ENCODE data around the gene MRPL24. TPM values are rescaled to one million over a fixed set of nuclear protein-coding genes. Genes with fewer than 3 reads are reported as not detected.

MRPL24 gene
- total RNA-seq: 10 to 100 TPM; 45.9 to 67.8 TPM

GRCh38 chr1:156740741-156741480 is at the start of gene MRPL24:
MRPL24 (minus strand) TSS chr1:156741088; CDS start chr1:156738704, 2,384 bp downstream.
- H3K9me3 Mint-ChIP-seq: no peaks in the 10 kb centered on the region
- peak within 1 kb of the TSS; percentile 93 to 100 for H3K4me3 Mint-ChIP-seq
- peaks cover 45% of the 10 kb centered on the region for H3K4me1 Mint-ChIP-seq (ENCODE audit: low read depth)
- peak within 1 kb of the TSS; percentile 98 for H3K27ac Mint-ChIP-seq
- peak; percentile 85 to 91 for ATAC-seq (replicated peaks in 1 of 2)
- H3K27me3 Mint-ChIP-seq (ENCODE audit: low read depth): no peaks in the 10 kb centered on the region
- peaks cover 7 to 17% of the 10 kb centered on the region in 2 donors for H3K36me3 Mint-ChIP-seq (ENCODE audit: insufficient read depth in 2 of 2)
- peak; percentile 95 to 96 for DNase-seq

- DNase-seq (no peak), ATAC-seq (replicated peaks in 1 of 2) (no peak)
- peak overlapping the region; percentile 24 for H3K27ac Mint-ChIP-seq
- H3K4me3 Mint-ChIP-seq: no peak overlapping the region
- H3K4me1 Mint-ChIP-seq (ENCODE audit: low read depth): no peaks in the 10 kb centered on the region
- H3K36me3 Mint-ChIP-seq (ENCODE audit: insufficient read depth in 2 of 2): peaks cover 10 to 13% of the 10 kb centered on the region in 2 donors
- H3K27me3 Mint-ChIP-seq (ENCODE audit: low read depth): no peaks in the 10 kb centered on the region
- H3K9me3 Mint-ChIP-seq: no peaks in the 10 kb centered on the region
These were observed 48.9 kb upstream of the MRPL24 start for GRCh38 chr1:156789621-156790318.

DNA sequence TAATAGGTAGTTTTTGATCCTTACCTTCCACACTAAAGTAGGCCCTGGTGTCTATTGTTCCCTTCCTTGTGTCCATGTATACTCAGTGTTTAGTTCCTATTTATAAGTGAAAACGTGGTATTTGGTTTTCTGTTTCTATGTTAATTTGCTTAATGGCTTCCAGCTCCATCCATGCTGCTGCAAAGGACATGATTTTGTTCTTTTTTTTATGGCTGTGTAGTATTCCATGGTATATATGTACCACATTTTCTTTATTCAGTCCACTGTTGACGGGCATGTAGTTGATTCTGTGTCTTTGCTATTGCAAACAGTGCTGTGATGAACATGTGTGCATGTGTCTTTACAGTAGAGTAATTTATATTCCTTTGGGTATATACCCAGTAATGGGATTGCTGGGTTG is 47.2 kb upstream of the MRPL24 start:
- no peak for ATAC-seq (replicated peaks in 1 of 2)
- H3K27ac Mint-ChIP-seq: no peak overlapping the region
- H3K27me3 Mint-ChIP-seq (ENCODE audit: low read depth): no peaks in the 10 kb centered on the region
- no peaks in the 10 kb centered on the region for H3K4me1 Mint-ChIP-seq (ENCODE audit: low read depth)
- peaks cover 10 to 16% of the 10 kb centered on the region in 2 donors for H3K36me3 Mint-ChIP-seq (ENCODE audit: insufficient read depth in 2 of 2)
- H3K4me3 Mint-ChIP-seq: no peak overlapping the region
- DNase-seq: no peak
- H3K9me3 Mint-ChIP-seq: no peaks in the 10 kb centered on the region

DNA sequence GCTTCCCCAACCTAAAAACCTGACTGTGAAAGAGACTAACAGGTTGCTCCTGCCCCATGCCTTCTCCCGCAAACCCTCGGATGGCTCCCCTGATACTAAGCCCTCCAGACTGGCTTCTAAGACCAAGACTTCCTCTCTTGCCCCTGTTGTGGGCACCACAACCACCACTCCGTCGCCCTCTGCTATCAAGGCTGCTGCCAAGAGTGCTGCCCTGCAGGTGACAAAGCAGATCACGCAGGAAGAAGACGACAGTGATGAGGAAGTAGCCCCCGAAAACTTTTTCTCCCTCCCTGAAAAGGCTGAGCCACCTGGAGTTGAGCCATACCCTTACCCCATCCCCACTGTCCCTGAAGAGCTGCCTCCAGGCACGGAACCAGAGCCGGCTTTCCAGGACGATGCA is 45.8 kb upstream of the MRPL24 start:
- ATAC-seq (replicated peaks in 1 of 2): no peak
- Mint-ChIP-seq H3K4me3 (no peak overlapping the region), H3K9me3 (no peaks in the 10 kb centered on the region), H3K27ac (no peak overlapping the region), H3K27me3 (ENCODE audit: low read depth) (no peaks in the 10 kb centered on the region), H3K4me1 (ENCODE audit: low read depth) (peaks cover 3% of the 10 kb centered on the region), H3K36me3 (ENCODE audit: insufficient read depth in 2 of 2) (peaks cover 9 to 19% of the 10 kb centered on the region in 2 donors)
- no peak for DNase-seq

DNA sequence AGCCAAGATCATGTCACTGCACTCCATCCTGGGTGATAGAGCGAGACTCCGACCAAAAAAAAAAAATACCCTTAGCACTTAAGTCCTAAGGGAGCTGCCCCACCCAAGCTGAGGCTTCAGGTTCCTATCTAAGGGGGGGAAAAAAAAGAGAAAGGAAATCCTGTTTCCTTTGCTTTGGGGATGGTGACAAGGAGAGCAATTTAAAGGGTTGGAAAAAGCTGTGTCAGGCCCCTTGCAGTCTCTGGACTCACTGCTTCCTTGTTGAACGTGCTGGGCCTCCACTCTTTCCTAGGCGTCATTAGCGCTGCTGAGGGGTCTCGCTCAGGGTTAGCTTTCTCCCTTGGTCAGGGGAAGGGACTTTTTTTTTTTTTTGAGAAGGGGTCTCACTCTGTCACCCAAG is 44.6 kb upstream of the MRPL24 start:
- ATAC-seq (replicated peaks in 1 of 2) (no peak), DNase-seq (no peak)
- H3K4me3 Mint-ChIP-seq: no peak overlapping the region
- no peaks in the 10 kb centered on the region for H3K9me3 Mint-ChIP-seq
- peaks cover 10 to 23% of the 10 kb centered on the region in 2 donors for H3K36me3 Mint-ChIP-seq (ENCODE audit: insufficient read depth in 2 of 2)
- H3K4me1 Mint-ChIP-seq (ENCODE audit: low read depth): peaks cover 11% of the 10 kb centered on the region
- no peak overlapping the region for H3K27ac Mint-ChIP-seq
- H3K27me3 Mint-ChIP-seq (ENCODE audit: low read depth): no peaks in the 10 kb centered on the region

DNA sequence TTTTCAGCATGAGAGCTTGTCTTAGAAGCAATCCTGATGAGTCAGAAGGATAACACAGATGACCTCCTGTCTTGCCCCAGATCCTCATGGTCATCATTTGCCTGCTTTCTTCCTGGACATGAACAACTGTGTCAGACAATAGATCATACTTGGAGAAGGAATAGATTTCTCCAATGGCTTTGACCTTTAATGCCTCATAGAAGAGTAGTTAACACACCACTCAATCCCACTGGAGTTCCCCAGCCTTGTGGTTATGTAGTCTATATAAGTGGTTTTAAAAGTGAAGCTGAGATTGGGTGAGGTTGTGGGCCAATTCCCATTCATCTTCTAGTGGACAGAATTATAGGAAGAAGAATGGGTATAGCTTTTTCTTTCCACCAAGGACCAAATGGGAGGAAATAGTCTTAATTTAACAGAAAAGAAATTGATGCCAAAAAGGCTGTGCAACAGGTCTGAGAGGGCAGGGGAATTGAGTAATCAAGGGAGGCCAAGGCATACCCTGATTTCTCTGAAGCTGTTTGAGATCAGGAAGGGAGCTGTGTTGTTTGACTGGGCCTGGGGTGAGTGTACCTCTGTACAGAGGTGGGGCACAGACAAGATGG is 40.8 kb upstream of the MRPL24 start:
- no peak for DNase-seq
- H3K36me3 Mint-ChIP-seq (ENCODE audit: insufficient read depth in 2 of 2): peaks cover 2 to 16% of the 10 kb centered on the region in 2 donors

GRCh38 chr1:156777573-156777972 is 36.7 kb upstream of the MRPL24 start:
- Mint-ChIP-seq H3K4me1 (ENCODE audit: low read depth) (peaks cover 60% of the 10 kb centered on the region), H3K27ac (peak overlapping the region; percentile 41), H3K4me3 (peak overlapping the region in 1 of 2 donors; percentile 0), H3K36me3 (ENCODE audit: insufficient read depth in 2 of 2) (peaks cover 2 to 19% of the 10 kb centered on the region in 2 donors), H3K9me3 (no peaks in the 10 kb centered on the region), H3K27me3 (ENCODE audit: low read depth) (no peaks in the 10 kb centered on the region)
- ATAC-seq (replicated peaks in 1 of 2): no peak
- DNase-seq: no peak

More for the DNA sequence above, 40.8 kb upstream of the MRPL24 start:
- ATAC-seq (replicated peaks in 1 of 2): peak; percentile 37 to 80
- Mint-ChIP-seq H3K27ac (peak overlapping the region; percentile 29), H3K4me3 (no peak overlapping the region), H3K4me1 (ENCODE audit: low read depth) (peaks cover 28% of the 10 kb centered on the region), H3K9me3 (no peaks in the 10 kb centered on the region), H3K27me3 (ENCODE audit: low read depth) (no peaks in the 10 kb centered on the region)

- peaks cover 2 to 19% of the 10 kb centered on the region in 2 donors for H3K36me3 Mint-ChIP-seq (ENCODE audit: insufficient read depth in 2 of 2)
- DNase-seq (no peak), ATAC-seq (replicated peaks in 1 of 2) (no peak)
- peaks cover 66% of the 10 kb centered on the region for H3K4me1 Mint-ChIP-seq (ENCODE audit: low read depth)
- H3K9me3 Mint-ChIP-seq: no peaks in the 10 kb centered on the region
- no peak overlapping the region for H3K4me3 Mint-ChIP-seq
- no peaks in the 10 kb centered on the region for H3K27me3 Mint-ChIP-seq (ENCODE audit: low read depth)
- H3K27ac Mint-ChIP-seq: peak overlapping the region; percentile 19
These were observed 36.1 kb upstream of the MRPL24 start for GRCh38 chr1:156776942-156777341.

GRCh38 chr1:156775799-156776198 is 34.9 kb upstream of the MRPL24 start:
- Mint-ChIP-seq H3K36me3 (ENCODE audit: insufficient read depth in 2 of 2) (peaks cover 3 to 15% of the 10 kb centered on the region in 2 donors), H3K27ac (no peak overlapping the region), H3K4me3 (peak overlapping the region; percentile 2 to 52), H3K4me1 (ENCODE audit: low read depth) (peaks cover 64% of the 10 kb centered on the region), H3K27me3 (ENCODE audit: low read depth) (no peaks in the 10 kb centered on the region), H3K9me3 (no peaks in the 10 kb centered on the region)
- peak in 1 of 2 donors; percentile 14 for DNase-seq
- peak; percentile 75 to 77 for ATAC-seq (replicated peaks in 1 of 2)

DNA sequence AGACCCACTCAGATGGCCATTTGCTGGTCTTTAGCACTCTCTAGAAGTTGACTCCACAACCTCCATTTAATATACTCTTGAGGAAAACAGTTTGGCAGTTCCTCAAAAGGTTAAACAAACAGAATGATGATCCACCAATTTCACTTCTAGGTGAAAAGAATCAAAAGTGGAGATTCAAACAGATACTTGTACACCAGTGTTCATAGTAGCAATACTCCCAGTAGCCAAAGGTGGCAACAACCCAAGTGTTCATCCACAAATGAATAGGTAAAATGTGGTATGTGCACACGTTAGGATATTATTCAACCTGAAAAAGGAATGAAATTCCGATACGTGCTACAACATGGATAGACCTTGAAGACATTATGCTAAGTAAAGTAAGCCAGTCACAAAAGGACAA is 32.7 kb upstream of the MRPL24 start:
- Mint-ChIP-seq H3K36me3 (ENCODE audit: insufficient read depth in 2 of 2) (peaks cover 5 to 26% of the 10 kb centered on the region in 2 donors), H3K4me3 (peak overlapping the region in 1 of 2 donors; percentile 72), H3K27me3 (ENCODE audit: low read depth) (no peaks in the 10 kb centered on the region), H3K4me1 (ENCODE audit: low read depth) (peaks cover 85% of the 10 kb centered on the region), H3K9me3 (no peaks in the 10 kb centered on the region), H3K27ac (peak overlapping the region; percentile 81)
- DNase-seq (no peak), ATAC-seq (replicated peaks in 1 of 2) (peak; percentile 49 to 67)

DNA sequence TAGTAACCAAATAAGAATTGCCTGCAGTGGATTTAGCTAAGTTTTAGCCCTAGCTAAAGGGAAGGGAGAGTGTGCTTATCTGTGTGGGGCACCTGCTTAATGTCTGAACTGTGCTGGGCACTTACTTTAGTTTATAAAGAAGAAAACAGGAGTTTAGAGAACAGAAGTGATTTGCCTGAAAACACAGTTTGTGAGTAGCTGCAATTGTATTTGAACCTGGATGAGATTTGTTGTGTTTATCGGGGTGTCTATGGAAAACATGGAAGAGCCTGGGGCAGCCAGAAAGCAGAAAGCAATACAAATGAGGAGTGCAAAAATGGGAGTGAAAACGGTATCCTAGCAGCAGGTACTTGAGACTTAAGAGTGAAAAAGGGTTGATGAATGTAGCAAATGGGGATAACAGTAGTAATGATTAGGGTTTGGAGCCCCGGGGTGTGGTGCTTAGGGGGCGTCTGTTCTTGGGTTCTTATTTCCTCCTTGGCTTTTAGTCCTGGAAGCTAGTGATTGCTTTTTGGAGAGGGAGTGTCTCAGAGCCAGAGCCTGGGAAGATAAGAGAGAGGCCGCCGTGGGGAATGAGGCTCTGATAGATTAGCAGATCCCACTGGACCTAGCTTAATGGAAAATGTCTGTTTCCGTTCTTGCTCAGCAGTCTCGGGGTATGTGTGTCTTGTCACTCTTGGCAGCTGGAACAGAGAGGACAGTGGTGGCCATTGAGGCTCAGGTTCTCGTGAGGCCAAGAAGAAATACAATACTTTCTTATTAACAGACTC is 32.0 kb upstream of the MRPL24 start:
- no peak for ATAC-seq (replicated peaks in 1 of 2)
- Mint-ChIP-seq H3K36me3 (ENCODE audit: insufficient read depth in 2 of 2) (peaks cover 7 to 26% of the 10 kb centered on the region in 2 donors), H3K27ac (peak overlapping the region; percentile 81), H3K4me1 (ENCODE audit: low read depth) (peaks cover 83% of the 10 kb centered on the region), H3K9me3 (no peaks in the 10 kb centered on the region), H3K27me3 (ENCODE audit: low read depth) (no peaks in the 10 kb centered on the region), H3K4me3 (peak overlapping the region in 1 of 2 donors; percentile 72)
- DNase-seq: no peak

- Mint-ChIP-seq H3K27ac (peak overlapping the region; percentile 1), H3K9me3 (no peaks in the 10 kb centered on the region), H3K27me3 (ENCODE audit: low read depth) (no peaks in the 10 kb centered on the region), H3K36me3 (ENCODE audit: insufficient read depth in 2 of 2) (peaks cover 7 to 26% of the 10 kb centered on the region in 2 donors), H3K4me1 (ENCODE audit: low read depth) (peaks cover 76% of the 10 kb centered on the region), H3K4me3 (no peak overlapping the region)
- DNase-seq (no peak), ATAC-seq (replicated peaks in 1 of 2) (no peak)
These were observed 31.3 kb upstream of the MRPL24 start for GRCh38 chr1:156772222-156772621.

All from activated T-cell treated with anti-CD3 and anti-CD28 coated beads, Interleukin-2, amount 50 U/mL, for 72 hours (primary cell).